CD1c-positive myeloid dendritic cell (primary cell): ENCODE data around the gene SDK1.
"Not testable (repeated sequence)": the region's sequence is repeated elsewhere in the genome, so short reads cannot be mapped to it uniquely, and the experiment has no call there.

ENCODE experiments used
- DNase-seq: peaks from one replicate; pipeline ENCODE4 v3.0.0-alpha.2; 2016; ENCODE audit errors: extremely low spot score

Gene SDK1

GRCh38 chr7:4314316-4314715 lies 1013.3 kb downstream of the SDK1 start:
- not testable (repeated sequence) for DNase-seq
